ENCODE results near the gene RFPL2.
"Not testable (repeated sequence)": the region's sequence is repeated elsewhere in the genome, so short reads cannot be mapped to it uniquely, and the experiment has no call there.

The RFPL2 gene

GRCh38 chr22:32158712-32159533 is 46.0 kb downstream of the RFPL2 start, which contains the start of gene C22orf42:
C22orf42 (minus strand) TSS chr22:32159303; CDS start chr22:32159215, 88 bp downstream.
- H3K4me3 ChIP-seq = no peak within 1 kb of the TSS
- DNase-seq (ENCODE audit: low spot score) = peak; percentile 31
- H3K27ac ChIP-seq = no peak within 1 kb of the TSS
- TF ChIP-seq CTCF (IDR thresholded peaks at IDR 0.05) = no peak

- not testable (repeated sequence) for H3K27ac ChIP-seq; H3K4me3 ChIP-seq; DNase-seq (ENCODE audit: low spot score)
Observed at GRCh38 chr22:32157632-32158031, 47.2 kb downstream of the RFPL2 start.

GRCh38 chr22:32154727-32155126 is 50.1 kb downstream of the RFPL2 start:
- not testable (repeated sequence) for H3K27ac ChIP-seq, H3K4me3 ChIP-seq
- DNase-seq (ENCODE audit: low spot score) = peak; percentile 8

DNA sequence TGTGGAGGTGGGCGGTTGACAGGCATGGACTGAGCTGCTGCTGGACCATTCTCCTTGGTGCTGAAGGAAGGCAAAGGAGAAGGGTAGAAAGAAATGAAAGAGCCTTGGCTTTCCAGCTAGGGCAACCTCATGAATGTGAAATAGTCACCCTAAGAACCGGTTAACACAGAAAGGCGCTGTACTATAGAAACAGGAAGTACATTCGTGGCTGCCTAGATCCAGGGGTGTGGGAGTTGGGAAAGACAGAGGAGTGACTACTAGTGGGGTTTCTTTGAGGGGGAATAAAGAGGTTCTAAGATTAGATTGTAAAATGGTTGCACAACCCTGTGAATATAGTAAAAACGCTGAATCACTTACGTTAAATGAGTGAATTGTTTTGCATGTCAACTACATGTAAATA is 53.2 kb downstream of the RFPL2 start:
- H3K27ac ChIP-seq, H3K4me3 ChIP-seq: not testable (repeated sequence)
- peak; percentile 5 for DNase-seq (ENCODE audit: low spot score)

- DNase-seq (ENCODE audit: low spot score); H3K4me3 ChIP-seq; H3K27ac ChIP-seq: not testable (repeated sequence)
Observed at GRCh38 chr22:32150647-32151046, 54.2 kb downstream of the RFPL2 start.

- H3K27ac ChIP-seq; H3K4me3 ChIP-seq; DNase-seq (ENCODE audit: low spot score): not testable (repeated sequence)
Observed at GRCh38 chr22:32148372-32148771, 56.5 kb downstream of the RFPL2 start.

GRCh38 chr22:32147128-32147527 is 57.7 kb downstream of the RFPL2 start:
- H3K27ac ChIP-seq; H3K4me3 ChIP-seq; DNase-seq (ENCODE audit: low spot score): not testable (repeated sequence)

DNA sequence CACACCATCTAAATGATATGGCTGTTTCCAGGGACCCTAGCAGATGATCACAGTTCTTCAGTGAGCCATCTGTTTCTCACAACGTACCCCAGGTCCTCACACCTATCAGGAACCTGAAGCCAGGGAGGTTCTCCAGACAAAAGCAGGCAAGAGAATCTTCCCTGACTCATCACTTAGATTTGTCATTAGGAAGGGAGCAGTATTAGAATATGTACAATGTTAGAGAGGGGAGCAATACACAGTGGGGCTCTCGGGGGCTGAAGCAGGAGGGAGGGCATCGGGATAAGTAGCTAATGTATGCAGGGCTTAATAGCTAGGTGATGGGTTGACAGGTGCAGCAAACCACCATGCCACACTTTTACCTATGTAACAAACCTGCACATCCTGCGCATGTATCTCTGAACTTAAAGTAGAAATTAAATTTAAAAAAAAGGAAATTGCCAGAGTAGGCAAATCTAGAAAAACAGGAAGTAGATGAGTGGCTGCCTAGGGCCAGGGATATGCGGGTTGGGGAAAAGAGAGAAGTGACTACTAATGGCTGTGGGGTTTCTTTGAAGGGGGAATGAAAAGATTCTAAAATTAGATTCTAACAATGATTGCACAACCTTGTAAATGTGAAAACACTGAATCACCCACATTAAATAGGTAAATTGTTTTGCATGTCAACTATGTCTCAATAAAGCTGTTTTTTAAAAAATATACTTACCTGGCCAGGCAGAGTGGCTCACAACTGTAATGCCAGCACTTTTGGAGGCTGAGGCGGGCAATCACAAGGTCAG is 60.2 kb downstream of the RFPL2 start:
- H3K4me3 ChIP-seq = no peak overlapping the region
- DNase-seq (ENCODE audit: low spot score) = peak; percentile 21
- TF ChIP-seq CTCF (IDR thresholded peaks at IDR 0.05) = no peak
- H3K27ac ChIP-seq = no peak overlapping the region

GRCh38 chr22:32142600-32142999 is 62.3 kb downstream of the RFPL2 start:
- TF ChIP-seq CTCF (IDR thresholded peaks at IDR 0.05) = no peak
- H3K4me3 ChIP-seq = no peak overlapping the region
- DNase-seq (ENCODE audit: low spot score) = no peak
- H3K27ac ChIP-seq = no peak overlapping the region

GRCh38 chr22:32140688-32141087 is 64.2 kb downstream of the RFPL2 start:
- not testable (repeated sequence) for H3K4me3 ChIP-seq; DNase-seq (ENCODE audit: low spot score); H3K27ac ChIP-seq

All from coronary artery (tissue), 2 donors.